Measurements from ENCODE around the gene BCO2. TPM values are rescaled to one million over a fixed set of nuclear protein-coding genes. Genes with fewer than 3 reads are reported as not detected.
"Not testable (repeated sequence)": the region's sequence is repeated elsewhere in the genome, so short reads cannot be mapped to it uniquely, and the experiment has no call there.

BCO2 gene
- total RNA-seq, 2 donors from 2014 or later: 0.24 to 1.0 TPM

GRCh38 chr11:112195951-112196351 is 20.6 kb downstream of the BCO2 start:
- no peaks in the 10 kb centered on the region for H3K4me1 ChIP-seq (ENCODE audit: control insufficient read depth, insufficient read depth, low read length)
- Mint-ChIP-seq H3K4me3 (no peak overlapping the region), H3K27ac (no peak overlapping the region), H3K27me3 (ENCODE audit: insufficient read depth) (peaks cover 16% of the 10 kb centered on the region), H3K9me3 (no peaks in the 10 kb centered on the region), H3K4me1 (no peaks in the 10 kb centered on the region), H3K36me3 (ENCODE audit: low read depth) (no peaks in the 10 kb centered on the region)
- DNase-seq: no peak
- TF ChIP-seq CTCF (conservative IDR thresholded peaks at IDR 0.05): no peak
- no peak overlapping the region for H3K9ac ChIP-seq (ENCODE audit: extremely low read depth, low read length, poor library complexity, severe bottlenecking)
- no peaks in the 10 kb centered on the region for H3K27me3 ChIP-seq (ENCODE audit: control insufficient read depth, insufficient read depth, low read length, poor library complexity, severe bottlenecking)
- no peaks in the 10 kb centered on the region for H3K36me3 ChIP-seq (ENCODE audit: control insufficient read depth, insufficient read depth, low read length)
- H3K4me3 ChIP-seq (ENCODE audit: low read length): no peak overlapping the region
- no peak overlapping the region for H3K27ac ChIP-seq (ENCODE audit: low read depth, low read length)
- WGBS, 2 experiments (ENCODE audit: insufficient coverage in 1 of 2, insufficient read length in 1 of 2): 75 to 100% methylated on average over 1 of the region's 2 CpGs
- no peaks in the 10 kb centered on the region for H3K9me3 ChIP-seq (ENCODE audit: control insufficient read depth, low read length)

GRCh38 chr11:112196519-112197087 is 21.3 kb downstream of the BCO2 start:
- H3K4me1 Mint-ChIP-seq: no peaks in the 10 kb centered on the region
- H3K27ac Mint-ChIP-seq: no peak overlapping the region
- TF ChIP-seq CTCF (conservative IDR thresholded peaks at IDR 0.05): no peak
- H3K9me3 ChIP-seq (ENCODE audit: control insufficient read depth, low read length): no peaks in the 10 kb centered on the region
- no peaks in the 10 kb centered on the region for H3K4me1 ChIP-seq (ENCODE audit: control insufficient read depth, insufficient read depth, low read length)
- no peak overlapping the region for H3K9ac ChIP-seq (ENCODE audit: extremely low read depth, low read length, poor library complexity, severe bottlenecking)
- no peaks in the 10 kb centered on the region for H3K36me3 Mint-ChIP-seq (ENCODE audit: low read depth)
- WGBS, 2 experiments (ENCODE audit: insufficient coverage in 1 of 2, insufficient read length in 1 of 2): 89 to 94% methylated on average over 2 of the region's 2 CpGs
- H3K27me3 Mint-ChIP-seq (ENCODE audit: insufficient read depth): peaks cover 16% of the 10 kb centered on the region
- no peak overlapping the region for H3K27ac ChIP-seq (ENCODE audit: low read depth, low read length)
- no peaks in the 10 kb centered on the region for H3K9me3 Mint-ChIP-seq
- no peaks in the 10 kb centered on the region for H3K27me3 ChIP-seq (ENCODE audit: control insufficient read depth, insufficient read depth, low read length, poor library complexity, severe bottlenecking)
- DNase-seq: no peak
- no peak overlapping the region for H3K4me3 Mint-ChIP-seq
- H3K4me3 ChIP-seq (ENCODE audit: low read length): no peak overlapping the region
- no peaks in the 10 kb centered on the region for H3K36me3 ChIP-seq (ENCODE audit: control insufficient read depth, insufficient read depth, low read length)

- not testable (repeated sequence) for H3K36me3 ChIP-seq (ENCODE audit: control insufficient read depth, insufficient read depth, low read length); H3K27ac ChIP-seq (ENCODE audit: low read depth, low read length); H3K9ac ChIP-seq (ENCODE audit: extremely low read depth, low read length, poor library complexity, severe bottlenecking); H3K27me3 ChIP-seq (ENCODE audit: control insufficient read depth, insufficient read depth, low read length, poor library complexity, severe bottlenecking); H3K27ac Mint-ChIP-seq; DNase-seq; H3K36me3 Mint-ChIP-seq (ENCODE audit: low read depth); H3K4me1 ChIP-seq (ENCODE audit: control insufficient read depth, insufficient read depth, low read length); H3K4me3 Mint-ChIP-seq; H3K9me3 ChIP-seq (ENCODE audit: control insufficient read depth, low read length); H3K4me3 ChIP-seq (ENCODE audit: low read length); H3K9me3 Mint-ChIP-seq; H3K4me1 Mint-ChIP-seq
- H3K27me3 Mint-ChIP-seq (ENCODE audit: insufficient read depth): peaks cover 16% of the 10 kb centered on the region
- WGBS, 2 experiments (ENCODE audit: insufficient coverage in 1 of 2, insufficient read length in 1 of 2): 79 to 86% methylated on average over 2 to 4 of the region's 4 CpGs
Observed at GRCh38 chr11:112199101-112199500, 23.8 kb downstream of the BCO2 start.

GRCh38 chr11:112200252-112200651 is 24.9 kb downstream of the BCO2 start:
- no peak for DNase-seq
- Mint-ChIP-seq H3K27me3 (ENCODE audit: insufficient read depth) (peaks cover 16% of the 10 kb centered on the region), H3K9me3 (peaks cover 2% of the 10 kb centered on the region), H3K4me1 (no peaks in the 10 kb centered on the region), H3K36me3 (ENCODE audit: low read depth) (no peaks in the 10 kb centered on the region), H3K4me3 (no peak overlapping the region), H3K27ac (no peak overlapping the region)
- Histone ChIP-seq H3K9me3 (ENCODE audit: control insufficient read depth, low read length) (no peaks in the 10 kb centered on the region), H3K4me3 (ENCODE audit: low read length) (no peak overlapping the region), H3K9ac (ENCODE audit: extremely low read depth, low read length, poor library complexity, severe bottlenecking) (no peak overlapping the region), H3K4me1 (ENCODE audit: control insufficient read depth, insufficient read depth, low read length) (no peaks in the 10 kb centered on the region), H3K36me3 (ENCODE audit: control insufficient read depth, insufficient read depth, low read length) (no peaks in the 10 kb centered on the region), H3K27me3 (ENCODE audit: control insufficient read depth, insufficient read depth, low read length, poor library complexity, severe bottlenecking) (no peaks in the 10 kb centered on the region), H3K27ac (ENCODE audit: low read depth, low read length) (no peak overlapping the region)
- WGBS, 2 experiments (ENCODE audit: insufficient coverage in 1 of 2, insufficient read length in 1 of 2): 41 to 80% methylated on average over 1 to 2 of the region's 2 CpGs
- TF ChIP-seq CTCF (conservative IDR thresholded peaks at IDR 0.05): no peak
